ENCODE data around the gene ATG5.
A peak's percentile ranks its signal among the peaks of the same experiment; 100 is the strongest.
"Not testable (repeated sequence)": the region's sequence is repeated elsewhere in the genome, so short reads cannot be mapped to it uniquely, and the experiment has no call there.

ATG5 gene

GRCh38 chr6:106256201-106256968, 69.2 kb downstream of the ATG5 start:
- no peak for DNase-seq

GRCh38 chr6:106255306-106255705, 70.3 kb downstream of the ATG5 start:
- no peak for DNase-seq

GRCh38 chr6:106254636-106255035, 70.9 kb downstream of the ATG5 start:
- DNase-seq = no peak

- no peak for DNase-seq
These were observed 71.8 kb downstream of the ATG5 start for GRCh38 chr6:106253731-106254130.

- DNase-seq = no peak
These were observed 72.4 kb downstream of the ATG5 start for GRCh38 chr6:106253172-106253571.

GRCh38 chr6:106252687-106253086, 72.9 kb downstream of the ATG5 start:
- no peak for DNase-seq

GRCh38 chr6:106251531-106252255, 73.9 kb downstream of the ATG5 start:
- not testable (repeated sequence) for DNase-seq

- DNase-seq = no peak
These were observed 74.6 kb downstream of the ATG5 start for GRCh38 chr6:106250953-106251352.

GRCh38 chr6:106249658-106250057, 75.9 kb downstream of the ATG5 start:
- no peak for DNase-seq

GRCh38 chr6:106247733-106248132, 77.8 kb downstream of the ATG5 start:
- no peak for DNase-seq

GRCh38 chr6:106247293-106247692, 78.3 kb downstream of the ATG5 start:
- DNase-seq = no peak

- DNase-seq = no peak
These were observed 80.6 kb downstream of the ATG5 start for GRCh38 chr6:106244931-106245330.

GRCh38 chr6:106244521-106244920, 81.0 kb downstream of the ATG5 start:
- no peak for DNase-seq

GRCh38 chr6:106243261-106243660, 82.3 kb downstream of the ATG5 start:
- no peak for DNase-seq

GRCh38 chr6:106241498-106241897, 84.1 kb downstream of the ATG5 start:
- no peak for DNase-seq

- no peak for DNase-seq
These were observed 88.3 kb downstream of the ATG5 start for GRCh38 chr6:106237286-106237685.

- DNase-seq = not testable (repeated sequence)
These were observed 95.6 kb downstream of the ATG5 start for GRCh38 chr6:106229876-106230445.

- no peak for DNase-seq
These were observed 97.7 kb downstream of the ATG5 start for GRCh38 chr6:106227612-106228507.

- no peak for DNase-seq
These were observed 98.9 kb downstream of the ATG5 start for GRCh38 chr6:106226676-106227075.

GRCh38 chr6:106225581-106225980, 100.0 kb downstream of the ATG5 start:
- DNase-seq = no peak

- peak; percentile 58 for DNase-seq
These were observed 102.1 kb downstream of the ATG5 start for GRCh38 chr6:106223300-106223930.

- no peak for DNase-seq
These were observed 105.1 kb downstream of the ATG5 start for GRCh38 chr6:106220485-106220884.

GRCh38 chr6:106216527-106216926, 109.0 kb downstream of the ATG5 start:
- no peak for DNase-seq
